DMS79 (cell line): Measurements from ENCODE around the gene SPIC.
"Not testable (repeated sequence)": the region's sequence is repeated elsewhere in the genome, so short reads cannot be mapped to it uniquely, and the experiment has no call there.

Experiments used
- DNase-seq: peaks from one replicate; lab custom pipeline; 2025; lab: John Stamatoyannopoulos, UW

The SPIC gene

GRCh38 chr12:101474711-101475386 is at the start of gene SPIC:
TSS of gene SPIC (plus strand) at chr12:101475336. CDS start at chr12:101476905, 1,569 bp downstream.
- no peak for DNase-seq

DNA sequence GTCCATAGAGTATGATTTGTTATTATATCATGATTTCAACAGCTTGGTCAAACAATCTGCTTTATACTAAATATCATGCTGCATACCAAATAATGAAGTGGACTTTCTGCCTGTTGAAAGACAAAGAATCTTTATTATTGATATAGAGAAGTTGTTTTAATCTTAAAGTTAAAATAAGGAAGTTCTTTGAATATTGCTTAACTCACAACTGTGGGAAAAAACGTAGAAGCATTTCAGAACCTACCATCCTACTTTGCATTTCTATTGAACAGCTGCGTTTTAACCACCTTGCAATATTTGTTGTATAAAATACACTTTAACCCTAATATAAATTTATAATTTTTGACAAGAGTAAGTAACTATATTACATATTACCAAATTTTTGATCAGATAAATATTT is 44.7 kb upstream of the SPIC start:
- DNase-seq, result no peak

- no peak for DNase-seq
Observed at GRCh38 chr12:101436136-101436535, 39.0 kb upstream of the SPIC start.

GRCh38 chr12:101439236-101439635 is 35.9 kb upstream of the SPIC start:
- no peak for DNase-seq

DNA sequence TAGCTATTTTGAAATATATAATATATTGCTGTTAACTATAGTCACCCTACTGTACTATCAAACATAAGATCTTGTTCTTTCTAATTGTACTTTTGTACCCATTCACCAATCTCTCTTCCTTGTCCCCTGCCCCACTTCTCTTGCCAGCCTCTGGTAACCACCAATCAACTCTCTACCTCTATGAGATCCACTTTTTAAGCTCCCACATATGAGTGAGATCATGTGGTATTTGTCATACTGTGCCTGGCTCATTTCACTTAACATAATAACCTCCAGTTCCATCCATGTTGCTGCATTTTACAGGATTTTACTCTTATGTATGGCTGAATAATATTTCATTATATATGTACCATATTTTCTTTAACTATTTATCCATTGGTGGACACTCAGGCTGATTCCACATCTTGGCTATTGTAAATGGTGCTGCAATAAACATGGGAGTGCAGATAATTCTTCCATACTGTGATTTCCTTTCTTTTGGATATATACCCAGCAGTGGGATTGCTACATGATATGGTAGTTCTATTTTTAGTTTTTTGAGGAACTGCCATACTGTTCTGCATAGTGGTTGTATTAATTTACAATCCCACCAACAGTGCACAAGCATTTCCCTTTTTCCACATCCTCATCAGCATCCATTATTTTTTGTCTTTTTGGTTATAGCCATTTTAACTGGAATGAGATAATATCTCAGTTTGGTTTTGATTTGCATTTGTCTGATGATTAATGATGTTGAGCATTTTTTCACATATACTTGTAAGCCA is 33.5 kb upstream of the SPIC start:
- DNase-seq, result no peak

- no peak for DNase-seq
Observed at GRCh38 chr12:101455685-101456084, 19.5 kb upstream of the SPIC start.

GRCh38 chr12:101459642-101460346 is 15.3 kb upstream of the SPIC start:
- DNase-seq, result no peak

- no peak for DNase-seq
Observed at GRCh38 chr12:101468948-101469347, 6.2 kb upstream of the SPIC start.

DNA sequence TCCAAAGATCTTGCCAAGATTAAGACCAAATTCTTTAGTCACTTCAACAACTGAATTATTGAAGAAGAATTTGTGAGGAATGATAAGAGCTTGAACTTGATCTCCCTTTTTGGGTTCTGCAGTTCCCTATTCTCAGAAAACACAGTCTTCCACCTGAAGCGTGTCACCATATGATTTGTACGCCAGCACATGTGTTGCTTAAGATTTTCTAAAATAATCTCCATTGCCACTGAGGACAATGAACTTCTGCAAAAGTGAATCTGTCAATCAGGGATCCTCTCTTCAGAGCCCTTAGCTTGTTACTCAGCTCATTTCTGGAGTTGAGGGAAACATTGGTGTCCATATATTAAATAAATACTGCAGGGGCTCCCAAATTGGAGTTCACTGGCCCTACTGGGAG is 4.2 kb upstream of the SPIC start:
- DNase-seq, result no peak

DNA sequence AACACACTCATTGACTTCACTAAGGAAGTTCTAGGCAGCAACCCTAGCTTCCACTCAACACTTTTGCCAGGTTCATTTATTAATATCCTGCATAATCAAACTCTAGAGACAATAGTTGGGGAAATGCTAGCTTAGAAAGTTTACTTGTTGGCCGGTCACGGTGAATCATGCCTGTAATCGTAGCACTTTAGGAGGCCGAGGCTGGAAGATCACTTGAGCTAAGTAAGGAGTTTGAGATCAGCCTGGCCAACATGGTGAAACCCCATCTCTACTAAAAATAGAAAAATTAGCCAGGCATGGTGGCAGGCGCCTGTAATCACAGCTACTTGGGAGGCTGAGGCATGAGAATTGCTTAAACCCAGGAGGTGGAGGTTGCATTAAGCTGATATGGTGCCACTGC is 3.3 kb upstream of the SPIC start:
- not testable (repeated sequence) for DNase-seq

GRCh38 chr12:101474248-101474647 is 888 bp upstream of the SPIC start:
- no peak for DNase-seq

GRCh38 chr12:101475751-101476305 is 692 bp downstream of the SPIC start:
- no peak for DNase-seq

- DNase-seq, result no peak
Observed at GRCh38 chr12:101480849-101481248, 5.7 kb downstream of the SPIC start.

- no peak for DNase-seq
Observed at GRCh38 chr12:101485021-101485420, 9.9 kb downstream of the SPIC start.

GRCh38 chr12:101488469-101488868 is 13.3 kb downstream of the SPIC start:
- DNase-seq, result no peak

DNA sequence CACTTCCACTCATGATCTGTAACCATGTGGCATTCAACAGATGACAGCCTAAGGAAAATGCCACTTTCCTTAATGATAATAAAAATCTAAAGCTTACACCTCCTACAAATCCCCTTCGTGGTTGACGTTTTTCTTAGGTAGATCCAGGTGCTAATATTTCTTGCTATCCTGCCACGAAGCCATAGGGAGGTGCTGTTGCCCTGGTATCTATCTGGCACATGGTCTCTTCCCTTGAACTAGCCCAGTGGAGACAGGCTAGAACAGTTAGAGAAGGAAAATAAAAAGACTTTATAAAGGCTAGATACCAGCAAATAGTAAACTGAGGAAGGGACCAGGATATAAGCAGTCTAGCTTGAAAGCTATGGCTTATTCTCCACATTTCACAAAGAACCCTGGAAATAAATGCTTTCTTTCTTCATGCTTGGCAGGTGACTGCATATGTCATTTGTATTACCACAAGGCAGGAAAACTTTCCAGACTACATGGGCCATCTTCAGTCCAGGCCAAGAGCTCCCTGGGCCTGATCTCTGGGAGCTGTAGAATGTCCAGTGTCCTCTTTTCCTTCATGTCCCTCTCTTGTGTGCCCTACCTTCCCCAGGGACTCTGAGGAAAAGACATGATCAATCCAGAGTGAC is 15.3 kb downstream of the SPIC start:
- DNase-seq, result peak; percentile 26

- DNase-seq, result no peak
Observed at GRCh38 chr12:101491329-101491728, 16.2 kb downstream of the SPIC start.

DNA sequence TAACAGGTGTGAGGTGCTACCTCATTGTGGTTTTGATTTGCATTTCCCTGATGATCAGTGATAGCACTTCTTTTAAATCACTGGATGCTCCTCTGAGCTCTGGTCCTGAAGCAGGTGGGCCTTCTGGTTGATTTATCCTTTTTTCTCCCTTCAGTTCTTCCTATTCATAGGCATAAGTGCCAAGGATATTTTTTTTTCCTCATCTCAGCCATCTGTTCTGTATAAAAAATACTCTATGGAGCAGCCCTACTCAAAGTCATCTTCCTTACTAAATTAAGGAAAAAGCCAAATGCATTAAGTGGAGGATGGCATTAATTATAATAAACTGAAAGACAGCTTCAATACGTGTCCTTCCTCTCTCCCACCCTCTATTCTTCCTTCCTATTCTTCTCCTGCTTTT is 18.4 kb downstream of the SPIC start:
- no peak for DNase-seq

- no peak for DNase-seq
Observed at GRCh38 chr12:101498252-101498651, 23.1 kb downstream of the SPIC start.

DNA sequence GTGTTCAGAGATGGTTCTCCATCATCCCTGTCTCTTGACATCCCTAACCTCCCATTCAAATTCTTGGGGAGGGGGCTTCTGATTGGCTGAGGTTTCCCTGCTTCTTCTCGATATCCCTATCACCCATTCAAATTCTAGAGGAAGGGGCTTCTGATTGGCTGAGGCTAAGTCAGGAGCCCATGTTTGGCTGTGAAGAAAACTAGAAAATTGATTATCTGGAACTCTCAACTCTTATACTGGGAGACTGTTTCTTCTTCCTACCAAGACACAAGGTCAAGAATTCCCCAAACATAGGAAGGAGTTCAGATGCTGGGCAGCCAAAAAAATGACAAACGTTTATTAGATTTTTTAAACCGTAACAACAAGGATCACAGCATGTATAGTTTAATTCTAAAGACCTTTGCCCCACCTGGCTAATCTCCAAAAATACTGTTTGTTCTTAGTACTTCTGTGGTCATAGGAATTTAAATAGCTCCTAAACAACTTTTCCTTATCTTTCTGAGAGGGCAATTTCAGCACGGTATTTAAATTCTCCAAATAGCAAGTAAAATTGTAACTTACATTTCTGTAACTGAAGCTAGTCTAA is 26.4 kb downstream of the SPIC start:
- DNase-seq, result peak; percentile 92

DNA sequence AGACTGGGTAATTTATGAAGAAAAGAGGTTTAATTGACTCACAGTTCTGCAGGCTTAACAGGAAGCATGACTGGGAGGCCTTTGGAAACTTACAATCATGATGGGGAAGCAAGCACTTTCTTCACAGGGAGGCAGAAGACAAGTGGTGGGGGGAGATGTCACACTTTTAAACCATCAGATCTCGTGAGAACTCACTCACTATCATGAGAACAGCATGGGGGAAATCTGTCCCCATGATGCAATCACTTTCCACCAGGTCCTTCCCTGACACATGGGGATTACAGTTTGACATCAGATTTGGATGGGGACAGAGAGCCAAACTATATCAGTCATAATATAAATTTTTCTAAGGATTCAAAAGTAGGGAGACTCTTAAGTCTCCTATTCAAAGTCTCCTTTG is 46.0 kb downstream of the SPIC start:
- no peak for DNase-seq

GRCh38 chr12:101527682-101528081 is 52.5 kb downstream of the SPIC start:
- no peak for DNase-seq
